GM18508 (cell line): Measurements from ENCODE around the gene SNRPD3.

Experiments used
- ATAC-seq: cut with Tn5 transposase; IDR thresholded peaks from one replicate; pipeline ENCODE4 v1.9.1; 2021; ENCODE audit warnings: moderate number of reproducible peaks; ENCODE audit not compliant: insufficient read depth, unreplicated experiment

Gene SNRPD3

DNA sequence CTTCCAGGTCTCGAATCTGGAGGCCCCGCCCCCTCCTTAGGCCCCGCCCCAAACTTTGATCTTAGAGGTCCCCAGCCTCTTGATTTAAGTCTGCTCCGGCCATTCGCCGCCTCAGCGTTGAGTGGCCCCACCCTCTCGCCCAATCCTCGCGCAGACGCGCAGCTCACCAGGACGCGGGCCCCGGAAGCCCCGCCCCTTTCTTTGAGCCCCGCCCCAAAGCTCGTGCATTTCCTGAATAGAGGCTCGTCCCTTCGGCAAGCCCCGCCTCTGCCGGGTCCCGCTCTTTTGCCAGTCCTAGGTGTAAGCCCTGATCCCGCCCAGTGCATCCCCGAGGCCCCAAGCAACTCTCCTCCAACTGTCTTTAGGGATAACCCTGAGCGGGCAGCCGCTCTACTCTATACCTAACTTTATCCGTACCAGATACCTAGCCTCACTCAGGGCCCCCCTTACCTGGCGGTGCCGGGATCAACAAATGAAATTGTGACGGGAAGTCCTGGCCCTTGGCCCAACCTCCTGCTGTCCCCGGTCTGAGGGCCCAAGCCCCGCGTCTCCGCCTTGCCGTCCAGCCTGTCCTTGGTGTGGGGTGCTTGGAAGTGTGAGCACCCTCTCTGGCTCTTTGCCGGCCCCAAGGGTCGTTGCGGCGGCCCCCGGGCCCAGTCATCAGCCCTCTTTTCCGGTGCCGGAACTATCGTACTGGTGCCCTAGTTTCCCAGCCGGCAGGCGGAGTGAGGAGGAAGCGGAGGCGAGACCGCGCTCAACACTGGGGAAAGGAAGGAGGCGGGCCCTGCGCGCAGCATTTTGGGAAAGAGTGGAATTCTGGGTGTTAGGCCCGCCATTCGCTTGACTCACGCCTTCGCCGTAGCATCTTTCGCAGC lies at the start of gene SNRPD3:
Gene SNRPD3 (plus strand): TSS at position 835 of the 875 bp plus-strand sequence. CDS start 1,676 bp downstream, outside the sequence.
- peak; percentile 42 for ATAC-seq

- ATAC-seq, result no peak
Measured at GRCh38 chr22:24506802-24507438, 48.9 kb upstream of the SNRPD3 start.

- no peak for ATAC-seq
Measured at GRCh38 chr22:24507716-24508115, 48.1 kb upstream of the SNRPD3 start.

- no peak for ATAC-seq
Measured at GRCh38 chr22:24510637-24511625, 44.9 kb upstream of the SNRPD3 start.

DNA sequence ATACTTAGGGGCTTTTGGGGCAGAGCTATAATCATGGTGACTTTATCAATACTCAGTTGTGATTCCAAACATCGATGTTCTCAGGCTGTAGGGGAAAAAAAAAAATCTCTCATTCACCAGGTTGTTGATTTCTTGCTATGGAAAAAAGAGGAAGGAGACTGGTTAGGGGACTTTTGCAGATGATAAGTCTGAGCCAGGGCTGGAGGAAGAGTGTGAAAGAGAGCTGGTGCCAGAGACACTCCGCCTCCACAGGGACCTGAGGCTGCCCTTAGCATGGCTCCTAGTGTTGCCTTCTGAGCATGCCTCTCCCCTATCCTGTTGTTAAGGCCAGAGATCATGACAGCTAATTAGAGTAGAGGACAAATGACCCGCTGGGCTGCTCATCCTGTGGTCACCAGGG lies 43.8 kb upstream of the SNRPD3 start:
- no peak for ATAC-seq

DNA sequence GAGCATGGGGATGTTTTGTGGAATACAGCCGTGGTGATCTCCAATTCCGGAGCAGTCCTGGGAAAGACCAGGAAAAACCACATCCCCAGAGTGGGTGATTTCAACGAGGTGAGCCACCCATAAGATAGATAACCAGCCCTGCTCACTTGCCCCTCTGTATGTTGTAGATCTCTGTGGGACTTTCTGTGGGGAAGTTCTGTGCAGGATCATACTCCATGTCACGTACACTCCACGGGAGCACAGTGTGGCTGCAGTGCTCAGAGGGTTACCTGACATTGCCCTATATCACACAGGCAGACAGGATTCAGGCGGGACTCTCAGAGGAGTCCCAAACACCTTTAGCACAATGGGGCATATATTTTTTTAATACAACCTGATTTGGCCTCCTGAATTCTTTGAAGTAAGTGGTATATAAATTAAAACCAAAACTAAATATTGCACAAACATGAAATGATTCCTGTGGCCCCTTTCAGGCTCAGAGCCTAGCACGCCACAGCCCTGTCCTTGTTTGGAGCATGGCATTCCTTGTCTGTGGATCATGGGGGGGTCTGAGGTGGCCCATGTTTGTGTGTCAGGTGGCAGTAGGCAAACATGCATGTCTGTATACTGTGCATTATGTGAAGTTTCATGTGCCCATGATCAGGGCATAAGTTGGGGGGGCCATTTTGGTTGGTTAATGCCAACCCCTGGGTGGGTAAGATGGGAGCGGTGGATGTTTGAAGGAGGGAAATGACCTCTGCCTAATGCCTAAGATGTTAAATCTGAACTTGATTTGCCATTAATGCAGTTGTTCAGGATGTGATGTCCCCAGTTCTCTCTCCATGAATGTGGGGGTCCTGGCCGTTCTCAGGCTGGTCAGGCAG lies 42.2 kb upstream of the SNRPD3 start:
- no peak for ATAC-seq

DNA sequence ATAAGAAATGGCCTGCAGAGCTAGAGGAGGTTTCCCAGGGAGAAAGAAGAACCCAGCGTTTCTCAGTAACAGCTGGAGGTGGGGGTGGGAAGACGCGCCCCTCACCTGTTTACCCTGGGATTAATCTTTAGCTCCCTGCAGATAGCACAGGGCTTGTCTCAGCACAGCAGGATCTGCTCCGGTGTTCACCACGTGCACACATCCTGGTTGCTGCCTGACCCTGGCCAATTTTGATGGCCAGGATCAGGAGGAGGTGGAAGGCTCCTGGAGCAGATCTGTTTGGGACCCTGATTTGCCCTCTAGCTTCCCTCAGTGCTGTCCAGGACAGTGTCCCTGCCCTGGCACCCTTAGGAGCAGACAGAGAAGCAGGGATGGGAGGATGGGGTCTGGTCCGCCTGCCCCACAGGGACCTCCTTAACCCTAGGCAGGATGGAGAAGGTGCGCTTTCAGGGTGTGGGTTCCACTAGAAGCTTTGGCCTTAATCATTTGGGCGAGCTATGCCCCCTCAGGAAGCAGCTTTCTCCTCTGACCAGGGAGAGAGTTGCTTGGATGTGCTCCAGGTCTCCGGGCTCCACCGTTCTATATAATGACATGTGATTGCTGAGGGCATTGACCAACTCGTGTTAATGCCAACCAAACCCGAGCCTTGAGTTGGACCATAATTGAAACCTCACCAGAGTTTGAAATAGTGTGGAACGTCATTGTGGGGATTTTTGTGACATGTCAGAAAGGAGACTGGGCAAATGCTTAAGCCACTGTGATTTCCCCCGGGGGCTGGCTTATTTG lies 41.4 kb upstream of the SNRPD3 start:
- ATAC-seq, result no peak

- ATAC-seq, result no peak
Measured at GRCh38 chr22:24515027-24515338, 40.8 kb upstream of the SNRPD3 start.

- ATAC-seq, result no peak
Measured at GRCh38 chr22:24516301-24516737, 39.5 kb upstream of the SNRPD3 start.

- ATAC-seq, result no peak
Measured at GRCh38 chr22:24517446-24517845, 38.4 kb upstream of the SNRPD3 start.

DNA sequence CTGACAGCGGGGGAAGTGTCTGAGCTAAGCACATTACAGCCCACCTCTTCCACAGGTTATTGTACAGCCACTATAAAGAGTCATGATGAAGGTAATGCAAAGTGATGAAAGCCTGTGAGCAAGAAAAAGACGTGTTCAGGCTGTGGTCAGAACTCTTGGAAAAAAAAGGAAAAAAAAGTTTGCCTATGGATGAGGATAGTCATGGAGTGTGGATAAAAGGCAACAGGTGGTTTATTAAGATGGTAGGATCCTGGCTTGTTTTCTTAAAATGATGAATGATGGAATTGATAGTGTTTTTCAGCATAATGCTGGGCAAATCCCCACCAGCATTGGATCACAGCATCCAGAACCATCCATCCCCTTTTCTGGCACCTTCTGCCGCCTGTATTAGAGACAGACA lies 37.6 kb upstream of the SNRPD3 start:
- ATAC-seq, result no peak

GRCh38 chr22:24518771-24519485 lies 36.9 kb upstream of the SNRPD3 start:
- no peak for ATAC-seq

- ATAC-seq, result no peak
Measured at GRCh38 chr22:24519496-24519895, 36.3 kb upstream of the SNRPD3 start.

GRCh38 chr22:24521791-24522245 lies 34.0 kb upstream of the SNRPD3 start:
- no peak for ATAC-seq

- ATAC-seq, result no peak
Measured at GRCh38 chr22:24523873-24524272, 31.9 kb upstream of the SNRPD3 start.

GRCh38 chr22:24525416-24526037 lies 30.3 kb upstream of the SNRPD3 start:
- peak; percentile 60 for ATAC-seq

DNA sequence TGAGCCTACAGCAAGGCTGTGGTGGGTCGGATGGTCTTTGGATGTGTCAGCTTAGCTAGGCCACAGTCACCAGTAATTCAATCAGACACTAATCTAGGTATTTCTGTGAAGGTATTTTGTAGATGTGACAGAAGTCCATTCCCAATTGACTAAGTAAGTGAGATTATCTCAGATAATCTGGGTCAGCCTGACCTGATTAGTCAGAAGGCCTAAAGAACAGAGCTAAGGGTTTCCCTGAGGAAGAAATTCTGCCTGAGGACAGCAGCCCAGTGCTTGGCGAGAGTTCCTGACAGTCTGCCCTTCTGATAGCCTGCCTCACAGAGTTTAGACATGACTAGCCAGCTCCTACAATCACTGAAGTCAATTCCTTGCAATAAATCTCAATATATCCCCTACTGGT lies 29.6 kb upstream of the SNRPD3 start:
- ATAC-seq, result no peak

GRCh38 chr22:24529898-24530297 lies 25.9 kb upstream of the SNRPD3 start:
- no peak for ATAC-seq
